Endothelial cell (in vitro differentiated cells): ENCODE data around the gene ZNF366. TPM values are rescaled to one million over a fixed set of nuclear protein-coding genes. Genes with fewer than 3 reads are reported as not detected.

Experiments used
- DNase-seq: peaks from one replicate; pipeline ENCODE4 v3.0.0; 2021; ENCODE audit warnings: low spot score
- H3K27ac Mint-ChIP-seq: one replicate; pipeline ENCODE4 v1.8.0; 2021; ENCODE audit warnings: mixed read lengths, inconsistent platforms; ENCODE audit not compliant: unreplicated experiment
- H3K27me3 Mint-ChIP-seq: one replicate; pipeline ENCODE4 v1.8.0; 2021; ENCODE audit warnings: mild to moderate bottlenecking, moderate library complexity, mixed read lengths, inconsistent platforms; ENCODE audit not compliant: unreplicated experiment
- H3K36me3 Mint-ChIP-seq: one replicate; pipeline ENCODE4 v1.8.0; 2021; ENCODE audit warnings: mild to moderate bottlenecking, low read depth, mixed read lengths, inconsistent platforms; ENCODE audit not compliant: unreplicated experiment
- H3K4me1 Mint-ChIP-seq: one replicate; pipeline ENCODE4 v1.8.0; 2021; ENCODE audit warnings: mild to moderate bottlenecking, mixed read lengths, inconsistent platforms; ENCODE audit not compliant: unreplicated experiment
- H3K4me3 Mint-ChIP-seq: one replicate; pipeline ENCODE4 v1.8.0; 2021; ENCODE audit warnings: mild to moderate bottlenecking, mixed read lengths, inconsistent platforms; ENCODE audit not compliant: unreplicated experiment
- H3K9me3 Mint-ChIP-seq: one replicate; pipeline ENCODE4 v1.8.0; 2021; ENCODE audit warnings: mixed read lengths, inconsistent platforms; ENCODE audit not compliant: unreplicated experiment
- total RNA-seq: library from RNA; stranded (reverse); fragmentation: NEBNext Ultra II Directional; extraction: Animal tissue kit (Norgen Biotek cat#: 25700); gene quantifications from one replicate; pipeline ENCODE4 v1.2.1, GENCODE V29; 2021; ENCODE audit not compliant: unreplicated experiment
- TF ChIP-seq, protein P1 (sequence below): fragments of 200-600 bp; sonication (generic); IDR thresholded peaks from one replicate; pipeline ENCODE4 v1.5.0; 2021; ENCODE audit warnings: antibody characterized with exemption; ENCODE audit not compliant: unreplicated experiment

Gene ZNF366
- total RNA-seq, 1 donor from 2014 or later, result 23.3 TPM

DNA sequence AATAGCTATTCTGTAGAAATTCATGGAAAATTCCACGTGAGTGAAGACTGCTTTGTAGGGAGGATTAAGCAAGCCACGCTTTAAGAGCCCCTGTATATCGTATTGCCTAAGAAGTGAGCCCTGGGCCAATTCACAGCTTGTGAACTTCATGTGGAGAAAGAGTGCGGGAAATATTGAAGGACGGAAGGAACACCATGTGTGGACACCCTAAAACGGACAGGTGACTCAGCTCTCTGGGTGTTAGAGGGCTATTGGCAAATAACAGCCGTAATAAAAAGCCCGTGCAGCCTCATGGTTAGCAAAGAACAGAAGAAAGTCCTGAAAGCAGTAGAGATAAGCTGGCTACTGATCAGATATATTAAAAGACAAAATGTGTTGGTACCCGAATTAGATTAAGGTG is 26.4 kb downstream of the ZNF366 start:
- Mint-ChIP-seq H3K36me3 (peaks cover 21% of the 10 kb centered on the region), H3K9me3 (no peaks in the 10 kb centered on the region), H3K27me3 (peaks cover 3% of the 10 kb centered on the region), H3K27ac (no peak overlapping the region), H3K4me3 (no peak overlapping the region), H3K4me1 (peaks cover 9% of the 10 kb centered on the region)
- DNase-seq, result no peak
- TF ChIP-seq, protein P1, sequence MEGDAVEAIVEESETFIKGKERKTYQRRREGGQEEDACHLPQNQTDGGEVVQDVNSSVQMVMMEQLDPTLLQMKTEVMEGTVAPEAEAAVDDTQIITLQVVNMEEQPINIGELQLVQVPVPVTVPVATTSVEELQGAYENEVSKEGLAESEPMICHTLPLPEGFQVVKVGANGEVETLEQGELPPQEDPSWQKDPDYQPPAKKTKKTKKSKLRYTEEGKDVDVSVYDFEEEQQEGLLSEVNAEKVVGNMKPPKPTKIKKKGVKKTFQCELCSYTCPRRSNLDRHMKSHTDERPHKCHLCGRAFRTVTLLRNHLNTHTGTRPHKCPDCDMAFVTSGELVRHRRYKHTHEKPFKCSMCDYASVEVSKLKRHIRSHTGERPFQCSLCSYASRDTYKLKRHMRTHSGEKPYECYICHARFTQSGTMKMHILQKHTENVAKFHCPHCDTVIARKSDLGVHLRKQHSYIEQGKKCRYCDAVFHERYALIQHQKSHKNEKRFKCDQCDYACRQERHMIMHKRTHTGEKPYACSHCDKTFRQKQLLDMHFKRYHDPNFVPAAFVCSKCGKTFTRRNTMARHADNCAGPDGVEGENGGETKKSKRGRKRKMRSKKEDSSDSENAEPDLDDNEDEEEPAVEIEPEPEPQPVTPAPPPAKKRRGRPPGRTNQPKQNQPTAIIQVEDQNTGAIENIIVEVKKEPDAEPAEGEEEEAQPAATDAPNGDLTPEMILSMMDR, result no peak

DNA sequence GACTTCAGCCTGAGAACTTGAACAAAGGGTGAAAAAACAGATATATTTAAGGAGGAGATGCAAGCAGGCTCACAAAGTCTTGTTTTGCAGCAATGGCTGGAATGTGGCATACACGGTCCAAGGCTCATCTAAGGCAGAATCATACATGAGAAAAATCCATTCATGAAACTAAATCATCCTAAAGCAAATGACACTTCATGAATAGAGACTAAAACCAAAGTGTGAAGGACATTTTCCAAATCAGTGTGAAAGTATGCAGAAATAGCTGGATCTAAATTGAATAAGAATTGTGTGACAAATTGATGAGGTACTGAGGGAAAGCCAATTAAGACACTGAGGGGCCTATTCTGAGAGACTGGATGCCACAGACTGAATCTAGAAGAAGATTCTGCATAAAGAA is 27.3 kb downstream of the ZNF366 start:
- H3K36me3 Mint-ChIP-seq, result peaks cover 20% of the 10 kb centered on the region
- peaks cover 3% of the 10 kb centered on the region for H3K27me3 Mint-ChIP-seq
- DNase-seq, result no peak
- TF ChIP-seq, protein P1, result no peak
- H3K27ac Mint-ChIP-seq, result no peak overlapping the region
- H3K4me3 Mint-ChIP-seq, result no peak overlapping the region
- no peaks in the 10 kb centered on the region for H3K4me1 Mint-ChIP-seq
- no peaks in the 10 kb centered on the region for H3K9me3 Mint-ChIP-seq

DNA sequence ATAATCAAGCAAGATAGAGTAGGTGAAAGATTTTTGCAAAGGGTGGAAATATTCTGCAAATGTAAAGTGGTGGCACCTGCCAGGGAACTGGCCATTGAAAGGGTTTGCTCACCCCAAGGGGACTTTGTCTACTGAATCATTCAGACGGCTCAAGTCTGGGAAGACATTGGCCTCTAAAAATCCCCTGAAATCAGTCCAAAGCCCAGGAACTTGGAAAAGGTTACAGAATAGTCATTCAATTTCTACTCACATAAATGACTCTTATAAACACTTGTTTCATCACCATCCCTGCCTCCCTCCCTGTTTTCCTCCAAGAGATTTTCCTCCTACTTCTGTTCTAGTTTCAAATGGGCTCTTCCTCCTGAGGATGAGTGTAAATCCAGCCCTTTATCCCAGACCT is 28.5 kb downstream of the ZNF366 start:
- Mint-ChIP-seq H3K27me3 (peaks cover 3% of the 10 kb centered on the region), H3K4me3 (no peak overlapping the region), H3K27ac (no peak overlapping the region), H3K4me1 (no peaks in the 10 kb centered on the region), H3K9me3 (no peaks in the 10 kb centered on the region), H3K36me3 (peaks cover 20% of the 10 kb centered on the region)
- DNase-seq, result no peak
- TF ChIP-seq, protein P1, result no peak

DNA sequence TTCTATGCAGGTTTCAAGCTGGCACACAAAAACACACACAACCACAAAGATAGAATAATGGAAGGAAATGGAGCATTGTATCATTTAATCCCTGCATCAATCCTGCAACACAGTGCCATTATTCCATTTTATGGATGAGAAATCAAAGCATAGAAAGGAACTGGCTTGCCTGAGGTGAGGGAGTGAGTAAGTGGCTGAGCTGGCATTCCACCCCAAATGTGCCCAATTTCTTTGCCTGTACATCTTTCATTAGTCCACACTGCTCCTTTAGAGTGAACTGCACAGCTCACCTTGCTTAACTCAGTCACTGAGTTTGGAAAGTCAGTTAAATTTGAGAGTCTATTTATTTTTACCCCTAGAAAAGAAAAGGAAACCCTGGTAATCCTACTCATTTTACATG is 28.9 kb downstream of the ZNF366 start:
- TF ChIP-seq, protein P1, result no peak
- no peak overlapping the region for H3K4me3 Mint-ChIP-seq
- no peaks in the 10 kb centered on the region for H3K4me1 Mint-ChIP-seq
- H3K27me3 Mint-ChIP-seq, result peaks cover 3% of the 10 kb centered on the region
- H3K27ac Mint-ChIP-seq, result no peak overlapping the region
- H3K36me3 Mint-ChIP-seq, result peaks cover 21% of the 10 kb centered on the region
- no peaks in the 10 kb centered on the region for H3K9me3 Mint-ChIP-seq
- no peak for DNase-seq

DNA sequence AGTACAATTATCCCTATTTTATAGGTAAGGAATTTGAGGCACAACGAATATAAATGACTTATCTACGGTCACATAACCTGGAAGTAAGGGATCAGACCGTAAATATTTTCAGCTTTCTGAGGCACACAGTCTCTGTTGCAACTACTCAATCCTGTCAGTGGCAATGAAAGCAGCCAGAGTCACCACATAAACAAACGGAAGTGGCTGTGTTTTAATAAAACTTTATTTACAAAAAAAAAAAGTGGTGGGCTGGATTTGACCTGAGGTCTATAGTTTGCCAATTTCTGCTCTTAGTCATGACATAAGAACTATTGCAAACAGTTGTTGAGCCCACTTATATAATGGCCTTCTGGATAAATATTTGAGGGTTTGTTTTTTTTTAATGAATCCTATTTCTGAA is 29.6 kb downstream of the ZNF366 start:
- DNase-seq, result no peak
- peaks cover 3% of the 10 kb centered on the region for H3K4me1 Mint-ChIP-seq
- H3K27me3 Mint-ChIP-seq, result peaks cover 3% of the 10 kb centered on the region
- H3K27ac Mint-ChIP-seq, result no peak overlapping the region
- TF ChIP-seq, protein P1, result no peak
- peaks cover 27% of the 10 kb centered on the region for H3K36me3 Mint-ChIP-seq
- no peak overlapping the region for H3K4me3 Mint-ChIP-seq
- no peaks in the 10 kb centered on the region for H3K9me3 Mint-ChIP-seq
